Activated T-cell treated with anti-CD3 and anti-CD28 coated beads, Interleukin-2, amount 50 U/mL, for 24 hours (primary cell): Measurements from ENCODE around the gene MYO3B.
"Not testable (repeated sequence)": the region's sequence is repeated elsewhere in the genome, so short reads cannot be mapped to it uniquely, and the experiment has no call there.

Experiments
- DNase-seq: peaks from one replicate; pipeline ENCODE4 v3.0.0-alpha.2; 2020
- H3K27ac Mint-ChIP-seq: 2 replicates; pipeline ENCODE4 v1.8.0; 2020; ENCODE audit warnings: mild to moderate bottlenecking, mixed read lengths
- H3K27me3 Mint-ChIP-seq: 2 replicates; pipeline ENCODE4 v1.8.0; 2020; ENCODE audit warnings: mixed read lengths
- H3K36me3 Mint-ChIP-seq: 2 replicates; pipeline ENCODE4 v1.8.0; 2020; ENCODE audit warnings: low read depth, mixed read lengths
- H3K4me1 Mint-ChIP-seq: 2 replicates; pipeline ENCODE4 v1.8.0; 2020; ENCODE audit warnings: low read depth, mixed read lengths
- H3K4me3 Mint-ChIP-seq: 2 replicates; pipeline ENCODE4 v1.8.0; 2020; ENCODE audit warnings: mild to moderate bottlenecking, moderate library complexity, mixed read lengths
- H3K9me3 Mint-ChIP-seq: 2 replicates; pipeline ENCODE4 v1.8.0; 2020; ENCODE audit warnings: mixed read lengths

MYO3B gene

GRCh38 chr2:170396799-170397459 lies 219.0 kb downstream of the MYO3B start:
- Mint-ChIP-seq H3K9me3 (no peaks in the 10 kb centered on the region), H3K27me3 (peaks cover 63% of the 10 kb centered on the region), H3K4me1 (no peaks in the 10 kb centered on the region), H3K4me3 (no peak overlapping the region), H3K36me3 (no peaks in the 10 kb centered on the region), H3K27ac (no peak overlapping the region)
- no peak for DNase-seq

GRCh38 chr2:170401187-170401586 lies 223.2 kb downstream of the MYO3B start:
- Mint-ChIP-seq H3K36me3 (no peaks in the 10 kb centered on the region), H3K4me1 (no peaks in the 10 kb centered on the region), H3K27me3 (peaks cover 44% of the 10 kb centered on the region), H3K4me3 (no peak overlapping the region), H3K9me3 (no peaks in the 10 kb centered on the region), H3K27ac (no peak overlapping the region)
- DNase-seq: no peak

- Mint-ChIP-seq H3K27me3 (peaks cover 50% of the 10 kb centered on the region), H3K9me3 (no peaks in the 10 kb centered on the region), H3K4me1 (peaks cover 7% of the 10 kb centered on the region), H3K4me3 (no peak overlapping the region), H3K36me3 (no peaks in the 10 kb centered on the region), H3K27ac (no peak overlapping the region)
- no peak for DNase-seq
Measured at GRCh38 chr2:170404846-170405245, 226.9 kb downstream of the MYO3B start.

GRCh38 chr2:170405326-170405725 lies 227.4 kb downstream of the MYO3B start:
- H3K9me3 Mint-ChIP-seq: no peaks in the 10 kb centered on the region
- peaks cover 50% of the 10 kb centered on the region for H3K27me3 Mint-ChIP-seq
- H3K27ac Mint-ChIP-seq: no peak overlapping the region
- H3K4me3 Mint-ChIP-seq: no peak overlapping the region
- peaks cover 7% of the 10 kb centered on the region for H3K4me1 Mint-ChIP-seq
- no peaks in the 10 kb centered on the region for H3K36me3 Mint-ChIP-seq
- DNase-seq: no peak

DNA sequence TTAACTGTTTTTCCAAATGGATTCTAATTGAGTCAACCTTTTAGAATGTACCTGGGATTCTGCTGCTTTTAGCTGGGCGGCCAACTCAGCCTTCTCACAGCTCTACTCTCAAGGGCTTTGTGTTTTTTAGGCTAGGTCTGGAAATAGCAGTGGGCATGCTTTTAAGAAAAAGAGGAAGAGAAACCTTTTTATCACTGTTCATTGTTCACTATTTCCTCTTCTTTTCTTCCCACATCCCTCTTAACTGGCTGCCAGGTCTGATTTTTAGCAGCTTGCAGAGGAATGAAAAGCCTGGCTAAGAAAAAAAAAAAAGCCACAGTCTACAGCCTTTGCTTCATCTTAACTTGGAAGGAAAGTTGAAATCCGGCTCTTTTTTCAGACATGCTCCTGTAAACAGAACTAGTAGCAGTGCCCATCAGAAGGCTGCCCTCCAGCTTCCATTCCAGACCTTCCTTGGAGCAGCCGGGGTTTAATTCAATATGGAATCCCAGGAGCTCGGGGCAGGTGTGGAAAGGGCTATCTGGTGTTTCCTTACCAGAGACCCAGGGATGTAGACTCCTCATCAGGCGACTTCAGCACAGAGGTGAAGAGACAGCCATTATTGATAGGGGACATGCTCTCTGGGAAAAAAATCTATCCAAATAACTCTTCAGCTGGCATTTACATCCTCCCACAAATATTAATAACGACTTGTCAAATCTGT lies 230.7 kb downstream of the MYO3B start:
- Mint-ChIP-seq H3K27ac (no peak overlapping the region), H3K9me3 (no peaks in the 10 kb centered on the region)

GRCh38 chr2:170409164-170409535 lies 231.2 kb downstream of the MYO3B start:
- Mint-ChIP-seq H3K4me3 (peak overlapping the region; percentile 59), H3K36me3 (no peaks in the 10 kb centered on the region), H3K27ac (no peak overlapping the region), H3K4me1 (peaks cover 7% of the 10 kb centered on the region), H3K9me3 (no peaks in the 10 kb centered on the region), H3K27me3 (peaks cover 38% of the 10 kb centered on the region)
- DNase-seq: peak; percentile 71

More for the DNA sequence above, 230.7 kb downstream of the MYO3B start:
- Mint-ChIP-seq H3K27me3 (peaks cover 38% of the 10 kb centered on the region), H3K36me3 (no peaks in the 10 kb centered on the region), H3K4me1 (peaks cover 7% of the 10 kb centered on the region), H3K4me3 (no peak overlapping the region)
- DNase-seq: no peak

GRCh38 chr2:170411660-170412059 lies 233.7 kb downstream of the MYO3B start:
- H3K27me3 Mint-ChIP-seq: peaks cover 24% of the 10 kb centered on the region
- no peaks in the 10 kb centered on the region for H3K36me3 Mint-ChIP-seq
- no peaks in the 10 kb centered on the region for H3K9me3 Mint-ChIP-seq
- DNase-seq: no peak
- no peak overlapping the region for H3K27ac Mint-ChIP-seq
- peaks cover 7% of the 10 kb centered on the region for H3K4me1 Mint-ChIP-seq
- H3K4me3 Mint-ChIP-seq: no peak overlapping the region

- Mint-ChIP-seq H3K4me3 (no peak overlapping the region), H3K27ac (no peak overlapping the region), H3K9me3 (no peaks in the 10 kb centered on the region), H3K36me3 (no peaks in the 10 kb centered on the region), H3K4me1 (no peaks in the 10 kb centered on the region), H3K27me3 (peaks cover 29% of the 10 kb centered on the region)
- DNase-seq: no peak
Measured at GRCh38 chr2:170420961-170421687, 243.2 kb downstream of the MYO3B start.

- no peak for DNase-seq
- no peak overlapping the region for H3K4me3 Mint-ChIP-seq
- no peaks in the 10 kb centered on the region for H3K9me3 Mint-ChIP-seq
- H3K27ac Mint-ChIP-seq: no peak overlapping the region
- H3K27me3 Mint-ChIP-seq: peaks cover 26% of the 10 kb centered on the region
- H3K36me3 Mint-ChIP-seq: no peaks in the 10 kb centered on the region
- H3K4me1 Mint-ChIP-seq: no peaks in the 10 kb centered on the region
Measured at GRCh38 chr2:170423919-170424318, 246.0 kb downstream of the MYO3B start.

- Mint-ChIP-seq H3K27me3 (peaks cover 26% of the 10 kb centered on the region), H3K4me3 (no peak overlapping the region), H3K27ac (no peak overlapping the region), H3K9me3 (no peaks in the 10 kb centered on the region), H3K4me1 (no peaks in the 10 kb centered on the region), H3K36me3 (no peaks in the 10 kb centered on the region)
- no peak for DNase-seq
Measured at GRCh38 chr2:170425281-170425751, 247.4 kb downstream of the MYO3B start.

- H3K4me1 Mint-ChIP-seq: no peaks in the 10 kb centered on the region
- H3K4me3 Mint-ChIP-seq: no peak overlapping the region
- H3K9me3 Mint-ChIP-seq: no peaks in the 10 kb centered on the region
- peaks cover 7% of the 10 kb centered on the region for H3K27me3 Mint-ChIP-seq
- DNase-seq: no peak
- no peak overlapping the region for H3K27ac Mint-ChIP-seq
- no peaks in the 10 kb centered on the region for H3K36me3 Mint-ChIP-seq
Measured at GRCh38 chr2:170428868-170429267, 250.9 kb downstream of the MYO3B start.

- Mint-ChIP-seq H3K4me3 (no peak overlapping the region), H3K4me1 (peaks cover 21% of the 10 kb centered on the region), H3K9me3 (no peaks in the 10 kb centered on the region), H3K36me3 (no peaks in the 10 kb centered on the region), H3K27me3 (peaks cover 17% of the 10 kb centered on the region), H3K27ac (no peak overlapping the region)
- DNase-seq: no peak
Measured at GRCh38 chr2:170432823-170433222, 254.9 kb downstream of the MYO3B start.

GRCh38 chr2:170433448-170433847 lies 255.5 kb downstream of the MYO3B start:
- no peaks in the 10 kb centered on the region for H3K36me3 Mint-ChIP-seq
- peaks cover 21% of the 10 kb centered on the region for H3K4me1 Mint-ChIP-seq

GRCh38 chr2:170434396-170434795 lies 256.4 kb downstream of the MYO3B start:
- H3K27me3 Mint-ChIP-seq: peaks cover 17% of the 10 kb centered on the region
- DNase-seq, H3K4me3 Mint-ChIP-seq, H3K36me3 Mint-ChIP-seq, H3K27ac Mint-ChIP-seq, H3K9me3 Mint-ChIP-seq: not testable (repeated sequence)
- peaks cover 21% of the 10 kb centered on the region for H3K4me1 Mint-ChIP-seq

More at GRCh38 chr2:170433448-170433847, 255.5 kb downstream of the MYO3B start:
- Mint-ChIP-seq H3K27ac (no peak overlapping the region), H3K4me3 (no peak overlapping the region), H3K27me3 (peaks cover 17% of the 10 kb centered on the region), H3K9me3 (no peaks in the 10 kb centered on the region)
- no peak for DNase-seq
